ENCODE measurements around the gene CNGB1.
"Not testable (repeated sequence)": the region's sequence is repeated elsewhere in the genome, so short reads cannot be mapped to it uniquely, and the experiment has no call there.

Gene CNGB1

DNA sequence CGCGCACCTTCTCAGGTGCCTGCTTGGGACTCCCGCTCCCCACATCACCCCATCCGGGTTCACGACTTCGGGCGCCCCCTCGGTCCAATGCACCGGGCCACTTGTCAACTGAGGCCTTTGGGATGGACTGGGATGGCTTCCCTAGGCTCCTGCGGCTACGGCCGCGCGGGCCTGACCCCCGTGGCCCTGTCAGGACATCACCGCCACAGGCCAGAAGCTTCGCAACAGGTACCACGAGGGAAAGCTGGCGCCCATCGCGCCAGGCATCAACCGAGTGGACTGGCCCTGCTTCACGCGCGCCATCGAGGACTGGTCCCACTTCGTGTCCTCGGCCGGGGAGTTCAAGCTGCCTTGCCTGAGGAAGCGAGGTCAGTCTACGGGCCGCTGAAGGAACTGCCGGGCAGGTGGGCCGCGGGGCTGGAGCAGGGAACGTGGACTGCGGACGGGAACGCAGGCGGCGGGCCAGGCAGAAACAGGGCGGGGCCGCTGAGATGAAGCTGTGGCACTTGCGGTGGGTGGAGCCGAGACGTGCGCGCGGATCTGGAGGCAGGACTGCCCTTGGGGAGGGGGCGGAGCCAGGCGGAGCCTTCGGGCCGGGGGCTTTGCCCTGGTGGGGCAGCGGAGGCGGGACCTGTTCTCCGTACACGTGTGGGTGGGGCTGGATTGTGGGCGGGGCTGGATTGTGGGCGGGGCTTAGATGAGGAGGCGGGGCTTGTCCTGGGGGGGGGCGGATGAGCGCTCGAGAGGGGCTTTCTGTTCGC is 13.7 kb upstream of the CNGB1 start:
- no peak for TF ChIP-seq CTCF (IDR thresholded peaks at IDR 0.05; ENCODE audit: unreplicated experiment in 3 of 3)
- peak overlapping the region; percentile 86 to 89 (median 88) for H3K4me3 Mint-ChIP-seq
- H3K36me3 Mint-ChIP-seq (ENCODE audit: low read depth): no peaks in the 10 kb centered on the region
- H3K27me3 Mint-ChIP-seq (ENCODE audit: low read depth): peaks cover 56% of the 10 kb centered on the region
- H3K4me1 Mint-ChIP-seq: no peaks in the 10 kb centered on the region
- H3K27ac Mint-ChIP-seq: no peak overlapping the region
- H3K9me3 Mint-ChIP-seq: no peaks in the 10 kb centered on the region

DNA sequence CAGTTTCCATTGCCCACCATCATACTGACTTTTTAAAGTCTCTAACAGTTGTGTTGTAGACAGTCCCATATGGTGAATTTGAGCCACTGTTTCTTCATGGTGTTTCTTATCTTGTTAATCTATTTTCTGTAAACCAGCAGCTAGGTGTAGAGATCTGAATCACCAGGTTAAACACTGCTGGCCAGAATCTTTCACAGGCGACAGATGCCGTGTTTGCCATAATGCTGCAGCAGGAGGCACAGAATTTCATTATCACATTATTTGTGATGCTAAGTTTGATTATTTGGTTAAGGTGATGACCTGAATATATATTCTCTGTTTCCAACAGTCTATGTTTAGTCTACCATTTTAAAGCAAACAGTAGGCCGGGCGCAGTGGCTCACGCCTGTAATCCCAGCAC is 11.5 kb upstream of the CNGB1 start:
- TF ChIP-seq CTCF (IDR thresholded peaks at IDR 0.05; ENCODE audit: unreplicated experiment in 3 of 3): no peak
- Mint-ChIP-seq H3K36me3 (ENCODE audit: low read depth) (no peaks in the 10 kb centered on the region), H3K4me1 (no peaks in the 10 kb centered on the region), H3K9me3 (no peaks in the 10 kb centered on the region), H3K4me3 (no peak overlapping the region), H3K27ac (no peak overlapping the region), H3K27me3 (ENCODE audit: low read depth) (peaks cover 50% of the 10 kb centered on the region)

DNA sequence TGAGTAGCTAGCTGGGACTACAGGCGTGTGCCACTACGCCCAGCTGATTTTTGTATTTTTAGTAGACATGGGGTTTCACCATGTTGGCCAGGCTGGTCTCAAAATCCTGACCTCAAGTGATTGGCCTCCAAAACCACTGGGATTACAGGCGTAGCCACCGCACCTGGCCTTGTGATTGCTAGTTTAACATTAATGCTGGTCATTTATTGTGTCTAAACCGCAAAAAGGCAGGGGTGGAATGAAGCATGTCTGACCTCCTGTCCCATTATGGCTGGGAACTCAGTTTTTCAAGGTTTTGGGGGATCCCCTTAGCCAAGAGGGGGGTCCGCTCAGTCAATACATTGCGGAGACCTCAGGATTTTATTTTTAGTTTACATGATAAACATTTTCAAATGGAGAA is 10.7 kb upstream of the CNGB1 start:
- Mint-ChIP-seq H3K27ac (no peak overlapping the region), H3K4me1 (no peaks in the 10 kb centered on the region), H3K36me3 (ENCODE audit: low read depth) (no peaks in the 10 kb centered on the region), H3K4me3 (no peak overlapping the region), H3K9me3 (no peaks in the 10 kb centered on the region), H3K27me3 (ENCODE audit: low read depth) (peaks cover 45% of the 10 kb centered on the region)
- no peak for TF ChIP-seq CTCF (IDR thresholded peaks at IDR 0.05; ENCODE audit: unreplicated experiment in 3 of 3)

DNA sequence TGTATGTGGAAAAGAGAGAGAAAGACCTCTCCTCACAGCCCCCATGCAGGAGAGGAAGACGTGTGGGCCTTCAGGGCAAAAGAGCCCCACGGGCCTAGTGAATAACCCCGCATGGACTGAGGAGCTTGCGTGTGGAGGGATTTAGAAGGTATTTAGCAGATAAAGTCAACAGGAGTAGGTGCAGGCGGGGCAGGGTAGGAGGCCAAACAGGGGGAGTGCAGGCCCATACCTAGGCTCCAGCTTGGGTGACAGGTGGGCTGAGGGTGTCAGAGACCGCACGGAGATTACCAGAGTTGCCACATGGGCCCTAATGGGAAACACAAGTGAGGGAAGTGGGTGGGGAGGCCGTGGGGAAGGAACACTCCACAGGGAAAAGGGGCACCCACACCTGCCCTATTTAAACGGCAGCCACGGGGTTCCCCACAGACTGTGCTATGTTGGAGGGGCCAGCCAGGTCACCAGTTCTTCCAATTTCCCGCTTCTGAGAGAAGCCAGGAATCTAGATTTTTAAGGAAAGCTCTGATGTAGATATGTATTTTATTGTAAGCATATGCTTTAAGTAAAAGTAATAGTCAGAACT is 8.2 kb upstream of the CNGB1 start:
- H3K9me3 Mint-ChIP-seq: no peaks in the 10 kb centered on the region

GRCh38 chr16:57978070-57978465 is 7.1 kb upstream of the CNGB1 start:
- H3K27ac Mint-ChIP-seq; H3K9me3 Mint-ChIP-seq; H3K4me1 Mint-ChIP-seq; H3K36me3 Mint-ChIP-seq (ENCODE audit: low read depth); H3K4me3 Mint-ChIP-seq: not testable (repeated sequence)
- peaks cover 23% of the 10 kb centered on the region for H3K27me3 Mint-ChIP-seq (ENCODE audit: low read depth)

More for the DNA sequence above, 8.2 kb upstream of the CNGB1 start:
- TF ChIP-seq CTCF (IDR thresholded peaks at IDR 0.05; ENCODE audit: unreplicated experiment in 3 of 3): no peak
- peaks cover 23% of the 10 kb centered on the region for H3K27me3 Mint-ChIP-seq (ENCODE audit: low read depth)
- H3K27ac Mint-ChIP-seq: no peak overlapping the region
- no peaks in the 10 kb centered on the region for H3K4me1 Mint-ChIP-seq
- no peak overlapping the region for H3K4me3 Mint-ChIP-seq
- no peaks in the 10 kb centered on the region for H3K36me3 Mint-ChIP-seq (ENCODE audit: low read depth)

DNA sequence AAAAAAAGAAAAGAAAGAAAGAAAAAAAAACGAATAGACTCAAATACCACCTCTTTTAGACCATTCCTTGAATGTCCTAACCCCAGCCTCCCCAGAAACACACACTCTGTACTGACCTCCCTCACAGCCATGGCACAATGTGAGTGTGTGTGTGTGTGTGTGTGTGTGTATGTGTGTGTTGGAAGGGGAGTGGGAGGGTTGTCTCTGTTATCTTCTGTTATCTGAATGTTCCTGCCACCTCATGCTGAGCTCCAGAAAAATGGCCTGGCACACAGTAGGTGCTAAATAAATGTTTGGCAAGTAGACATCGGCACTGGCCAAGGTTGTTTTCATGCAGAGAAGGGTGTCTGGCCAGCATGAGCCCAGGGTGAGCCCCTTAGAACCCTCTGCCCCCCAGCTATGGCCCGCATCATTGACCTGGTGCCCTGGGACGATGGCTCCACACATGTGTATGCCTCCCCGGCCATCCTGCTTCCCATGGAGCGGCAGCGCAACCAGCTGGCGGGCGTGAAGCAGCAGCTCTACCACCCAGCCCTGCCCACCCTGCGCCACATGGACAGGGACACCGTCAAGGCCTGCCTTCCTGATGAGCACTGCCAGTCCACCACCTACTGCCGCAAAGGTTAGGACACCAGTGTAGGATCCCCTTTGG is 6.6 kb upstream of the CNGB1 start:
- H3K27me3 Mint-ChIP-seq (ENCODE audit: low read depth): peaks cover 24% of the 10 kb centered on the region
- H3K4me3 Mint-ChIP-seq: no peak overlapping the region
- H3K27ac Mint-ChIP-seq: no peak overlapping the region
- H3K36me3 Mint-ChIP-seq (ENCODE audit: low read depth): no peaks in the 10 kb centered on the region
- TF ChIP-seq CTCF (IDR thresholded peaks at IDR 0.05; ENCODE audit: unreplicated experiment in 3 of 3): no peak
- no peaks in the 10 kb centered on the region for H3K9me3 Mint-ChIP-seq
- no peaks in the 10 kb centered on the region for H3K4me1 Mint-ChIP-seq

Measured in nephron (organoid).